ENCODE data around the gene TMEM273. TPM values are rescaled to one million over a fixed set of nuclear protein-coding genes. Genes with fewer than 3 reads are reported as not detected.

The TMEM273 gene
- total RNA-seq, 1 experiment from 2014 or later, result not detected

DNA sequence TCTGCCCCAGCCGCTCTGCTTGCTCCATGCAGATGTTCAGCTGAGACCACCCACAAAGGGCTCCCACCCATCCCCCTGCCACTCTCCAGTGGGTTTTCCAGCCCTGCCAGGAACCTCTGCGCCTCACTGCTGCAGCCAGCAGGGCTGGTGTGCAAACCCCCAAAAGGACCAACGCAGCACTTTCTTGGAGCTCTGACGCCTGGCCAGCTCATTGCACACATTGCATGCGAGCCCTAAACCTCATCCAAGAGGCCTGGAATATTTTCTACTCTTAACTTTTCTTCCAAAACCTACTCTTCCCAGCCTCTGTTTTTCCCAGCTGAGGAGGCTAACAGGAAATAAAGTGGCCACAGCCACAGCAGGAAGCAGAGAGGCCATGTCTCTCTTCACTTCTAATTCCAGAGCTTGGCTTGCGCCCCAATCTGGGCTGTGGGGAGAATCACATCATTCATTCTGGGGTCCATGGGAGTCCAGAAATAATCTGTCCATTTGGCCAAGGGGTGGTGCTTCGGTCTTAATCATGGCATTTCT lies 49.8 kb downstream of the TMEM273 start:
- no peak for DNase-seq (ENCODE audit: low read depth, low spot score)
- in situ Hi-C loops (cut with HindIII; ENCODE audit: low pct_unique_long_range_greater_than_20kb, low sequenced_read_pairs), result no loop called here

DNA sequence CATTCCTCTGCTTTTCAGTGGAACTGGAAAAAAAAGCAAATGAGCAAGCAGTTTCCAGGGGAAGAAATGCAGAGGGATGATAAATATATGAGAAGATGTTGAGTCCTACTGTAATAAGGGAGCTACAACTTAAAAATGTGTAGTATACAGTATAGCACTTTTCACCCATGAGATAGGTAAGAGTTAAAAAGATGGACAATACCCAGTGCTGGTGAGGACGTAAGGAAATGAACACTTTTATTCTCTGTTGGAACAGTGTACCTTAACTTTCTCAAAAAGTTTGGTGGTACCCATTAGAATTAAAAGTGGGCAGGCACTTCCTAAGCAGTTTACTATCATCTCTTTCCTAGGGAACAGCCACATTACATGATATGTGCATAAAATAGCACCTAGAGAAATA lies 51.7 kb downstream of the TMEM273 start:
- DNase-seq (ENCODE audit: low read depth, low spot score), result no peak
- in situ Hi-C loops (cut with HindIII; ENCODE audit: low pct_unique_long_range_greater_than_20kb, low sequenced_read_pairs), result no loop called here

DNA sequence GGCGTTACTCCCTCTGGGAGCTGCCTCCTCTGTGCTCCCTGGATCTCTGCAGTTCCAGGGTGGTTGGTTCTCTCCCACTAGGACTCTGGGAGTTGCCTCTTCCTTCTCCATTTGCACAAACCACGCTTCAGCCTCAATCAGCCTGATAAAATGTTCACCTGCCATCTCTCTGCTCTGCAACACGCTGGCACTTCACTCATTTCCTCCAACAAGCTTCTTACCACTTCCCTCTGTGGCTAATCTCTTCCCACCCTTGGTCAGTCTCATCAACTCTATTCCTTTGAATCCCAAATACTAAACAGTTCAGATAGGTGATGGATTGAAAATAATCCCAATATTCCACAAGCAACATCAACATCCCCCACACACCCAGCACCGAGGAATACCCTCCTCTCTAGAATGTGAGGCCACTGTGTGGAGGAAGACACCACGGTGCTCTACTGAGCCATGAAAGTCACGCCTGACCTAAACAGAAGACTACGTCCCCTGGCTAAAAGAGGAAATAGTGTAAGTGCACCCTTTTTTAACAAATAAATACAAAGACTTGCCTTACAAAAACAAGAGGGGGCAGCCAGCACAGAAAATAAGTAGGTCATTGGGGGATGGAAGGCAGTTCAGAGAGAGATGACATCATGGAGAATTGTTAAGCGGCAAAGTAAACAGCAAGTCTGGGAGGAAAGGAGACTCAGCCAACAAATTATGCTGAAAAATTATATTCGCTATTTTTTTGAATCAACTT lies 52.4 kb downstream of the TMEM273 start:
- DNase-seq (ENCODE audit: low read depth, low spot score), result no peak

DNA sequence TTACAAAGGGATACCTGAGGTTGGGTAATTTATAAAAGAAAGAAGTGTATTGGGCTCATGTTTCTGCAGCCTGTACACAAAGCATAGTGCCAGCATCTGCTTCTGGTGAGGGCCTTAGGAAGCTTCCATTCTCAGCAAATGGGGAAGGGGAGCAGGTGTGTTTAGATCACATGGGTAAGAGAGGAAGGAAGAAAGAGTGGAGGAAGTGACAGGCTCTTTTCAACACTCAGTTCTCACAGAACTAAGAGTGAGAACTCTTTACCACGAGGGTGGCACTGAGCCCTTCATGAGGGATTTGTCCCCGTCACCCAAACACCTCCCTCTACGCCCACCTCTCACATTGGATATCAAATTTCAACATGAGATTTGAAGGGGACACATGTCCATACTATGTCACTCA lies 53.9 kb downstream of the TMEM273 start:
- in situ Hi-C loops (cut with HindIII; ENCODE audit: low pct_unique_long_range_greater_than_20kb, low sequenced_read_pairs), result no loop called here
- DNase-seq (ENCODE audit: low read depth, low spot score), result no peak

More for the DNA sequence above, 52.4 kb downstream of the TMEM273 start:
- in situ Hi-C loops (cut with HindIII; ENCODE audit: low pct_unique_long_range_greater_than_20kb, low sequenced_read_pairs), result no loop called here

DNA sequence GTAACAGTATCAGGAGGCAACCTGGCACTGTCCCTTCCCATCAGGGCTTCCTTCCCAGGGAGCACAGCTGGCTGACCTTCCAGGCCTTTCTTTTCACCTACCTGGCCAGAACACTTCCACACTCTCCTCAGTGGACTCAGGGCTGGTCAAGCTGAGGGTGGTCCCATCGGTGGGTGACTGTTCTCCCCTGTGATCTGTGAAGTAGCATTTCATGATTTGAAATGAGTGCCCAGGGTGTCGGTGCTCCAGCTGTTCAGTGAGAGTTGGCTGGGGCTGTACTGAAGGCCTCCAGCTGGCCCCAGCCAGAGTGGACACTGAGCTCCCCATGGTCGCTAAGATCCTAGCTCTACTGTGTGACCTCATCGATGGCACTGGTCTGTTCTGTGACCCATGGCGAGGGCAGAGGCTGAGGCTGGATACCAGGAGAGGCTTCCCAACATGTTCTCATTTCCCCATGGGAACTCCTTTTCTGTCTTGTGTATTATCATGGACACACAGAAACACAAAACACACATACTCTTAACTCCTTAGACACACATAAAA lies 54.4 kb downstream of the TMEM273 start, which contains the start of gene FAM170B:
Gene FAM170B (minus strand): TSS at position 316 of the 543 bp plus-strand sequence. CDS start 103 bp downstream, at position 213.
- in situ Hi-C loops (cut with HindIII; ENCODE audit: low pct_unique_long_range_greater_than_20kb, low sequenced_read_pairs), result no loop called here
- DNase-seq (ENCODE audit: low read depth, low spot score), result no peak

DNA sequence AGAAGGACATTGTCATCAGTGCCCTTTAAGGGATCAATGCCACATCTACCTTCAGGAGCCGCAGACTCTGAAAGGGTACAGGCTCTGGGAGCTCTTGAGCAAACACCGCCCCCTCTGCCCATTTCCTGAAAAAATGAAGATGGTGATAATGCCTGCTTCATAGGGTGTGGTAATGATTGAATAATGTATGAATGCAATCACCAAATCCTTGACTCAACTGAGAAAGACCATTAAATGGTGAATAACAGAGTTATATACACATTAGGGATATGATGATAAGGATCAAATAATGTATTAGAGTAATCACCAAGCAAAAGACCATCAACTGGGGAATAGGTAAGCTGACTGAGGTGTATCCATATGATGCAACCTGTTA lies 55.8 kb downstream of the TMEM273 start:
- in situ Hi-C loops (cut with HindIII; ENCODE audit: low pct_unique_long_range_greater_than_20kb, low sequenced_read_pairs), result no loop called here
- no peak for DNase-seq (ENCODE audit: low read depth, low spot score)

DNA sequence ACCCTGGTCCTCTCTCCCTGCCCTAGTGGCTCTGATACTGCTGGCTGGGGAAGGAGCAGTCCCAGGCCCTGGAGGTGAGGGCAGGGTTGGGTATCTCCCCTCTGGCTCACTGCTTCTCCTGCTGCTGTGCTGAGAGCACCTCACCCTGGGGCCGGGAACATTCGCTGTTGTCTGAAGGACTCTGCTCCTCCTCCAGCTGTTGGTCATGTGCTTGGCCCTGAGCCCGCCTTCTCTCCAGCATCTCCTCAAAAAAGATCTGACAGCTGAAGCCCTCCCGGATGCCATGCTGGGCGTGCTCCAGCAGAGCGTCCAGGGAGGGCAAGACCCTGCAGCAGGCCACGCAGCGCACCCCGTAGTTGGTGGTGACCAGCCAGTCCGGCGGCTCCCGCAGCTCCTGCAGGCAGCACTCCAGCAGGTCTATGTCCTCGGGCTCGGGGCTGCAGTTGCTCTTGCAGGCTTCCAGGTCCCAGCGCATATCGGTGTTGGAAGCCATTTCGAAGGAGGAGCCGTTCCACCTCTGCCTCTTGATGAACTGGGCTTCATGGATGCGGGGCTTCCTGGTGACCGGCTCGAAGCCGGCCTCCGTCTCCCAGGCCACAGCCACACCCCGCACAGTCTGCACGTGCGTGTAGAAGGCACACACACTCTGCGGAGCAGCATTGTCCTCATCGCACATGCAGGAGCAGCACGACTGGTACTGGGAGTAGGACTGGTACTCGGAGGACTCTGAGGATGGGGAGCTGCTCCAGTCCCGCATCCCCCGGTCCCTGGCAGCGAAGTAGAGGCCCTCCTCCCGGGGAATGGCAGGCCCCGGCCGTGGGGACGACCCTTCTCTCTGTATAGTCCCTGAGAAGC lies 56.5 kb downstream of the TMEM273 start:
- no peak for DNase-seq (ENCODE audit: low read depth, low spot score)
- in situ Hi-C loops (cut with HindIII; ENCODE audit: low pct_unique_long_range_greater_than_20kb, low sequenced_read_pairs), result no loop called here

GRCh38 chr10:49129376-49129775 lies 58.8 kb downstream of the TMEM273 start:
- in situ Hi-C loops (cut with HindIII; ENCODE audit: low pct_unique_long_range_greater_than_20kb, low sequenced_read_pairs), result no loop called here
- no peak for DNase-seq (ENCODE audit: low read depth, low spot score)

GRCh38 chr10:49128854-49129253 lies 59.3 kb downstream of the TMEM273 start:
- no peak for DNase-seq (ENCODE audit: low read depth, low spot score)
- in situ Hi-C loops (cut with HindIII; ENCODE audit: low pct_unique_long_range_greater_than_20kb, low sequenced_read_pairs), result no loop called here

GRCh38 chr10:49123981-49124950 lies 63.9 kb downstream of the TMEM273 start:
- in situ Hi-C loops (cut with HindIII; ENCODE audit: low pct_unique_long_range_greater_than_20kb, low sequenced_read_pairs), result no loop called here
- DNase-seq (ENCODE audit: low read depth, low spot score), result no peak

GRCh38 chr10:49120911-49121310 lies 67.3 kb downstream of the TMEM273 start:
- no peak for DNase-seq (ENCODE audit: low read depth, low spot score)
- in situ Hi-C loops (cut with HindIII; ENCODE audit: low pct_unique_long_range_greater_than_20kb, low sequenced_read_pairs), result no loop called here

GRCh38 chr10:49119746-49120145 lies 68.4 kb downstream of the TMEM273 start:
- no peak for DNase-seq (ENCODE audit: low read depth, low spot score)
- in situ Hi-C loops (cut with HindIII; ENCODE audit: low pct_unique_long_range_greater_than_20kb, low sequenced_read_pairs), result no loop called here

GRCh38 chr10:49118430-49119074 lies 69.6 kb downstream of the TMEM273 start:
- in situ Hi-C loops (cut with HindIII; ENCODE audit: low pct_unique_long_range_greater_than_20kb, low sequenced_read_pairs), result no loop called here
- DNase-seq (ENCODE audit: low read depth, low spot score), result no peak

- no peak for DNase-seq (ENCODE audit: low read depth, low spot score)
- in situ Hi-C loops (cut with HindIII; ENCODE audit: low pct_unique_long_range_greater_than_20kb, low sequenced_read_pairs), result no loop called here
These were observed 70.7 kb downstream of the TMEM273 start for GRCh38 chr10:49117376-49118070.

GRCh38 chr10:49116509-49117375 lies 71.4 kb downstream of the TMEM273 start:
- in situ Hi-C loops (cut with HindIII; ENCODE audit: low pct_unique_long_range_greater_than_20kb, low sequenced_read_pairs), result no loop called here

More at GRCh38 chr10:49116509-49117375, 71.4 kb downstream of the TMEM273 start:
- no peak for DNase-seq (ENCODE audit: low read depth, low spot score)
